Large intestine (tissue), 3 donors: ENCODE results near the gene CD58. TPM values are rescaled to one million over a fixed set of nuclear protein-coding genes. Genes with fewer than 3 reads are reported as not detected.

Experiments
- DNase-seq, 2 donors: peaks; one replicate each; pipeline versions ENCODE4 v3.0.0 to v3.0.0-alpha.2; 2013
- H3K27ac ChIP-seq: one replicate; pipeline ENCODE4 v1.5.1; 2013; ENCODE audit warnings: low read length
- H3K27me3 ChIP-seq: 2 replicates; pipeline ENCODE4 v1.6.1; 2013; ENCODE audit warnings: low read length; ENCODE audit not compliant: control insufficient read depth, insufficient read depth
- H3K36me3 ChIP-seq: 2 replicates; pipeline ENCODE4 v1.6.1; 2013; ENCODE audit warnings: low read length; ENCODE audit not compliant: control insufficient read depth, insufficient read depth
- H3K4me1 ChIP-seq: one replicate; pipeline ENCODE4 v1.6.1; 2013; ENCODE audit warnings: low read length; ENCODE audit not compliant: control insufficient read depth, insufficient read depth
- H3K4me3 ChIP-seq: one replicate; pipeline ENCODE4 v1.5.1; 2013; ENCODE audit warnings: low read length
- H3K9me3 ChIP-seq: one replicate; pipeline ENCODE4 v1.6.1; 2013; ENCODE audit warnings: mild to moderate bottlenecking, low read depth, low read length, moderate library complexity; ENCODE audit not compliant: control insufficient read depth
- WGBS: methylation state at CpG from one replicate; pipeline ENCODE4 v1.1.5; 2013; ENCODE audit warnings: low lambda C conversion rate; ENCODE audit not compliant: insufficient coverage; 5-methylcytosine and 5-hydroxymethylcytosine counted together
- polyA plus RNA-seq: library from polyadenylated mRNA; unstranded; fragments of 120-200 nt; gene quantifications from one replicate; pipeline ENCODE4 v1.2.1, GENCODE V29; 2013

CD58 gene
- polyA plus RNA-seq, 1 donor = 28.6 TPM

DNA sequence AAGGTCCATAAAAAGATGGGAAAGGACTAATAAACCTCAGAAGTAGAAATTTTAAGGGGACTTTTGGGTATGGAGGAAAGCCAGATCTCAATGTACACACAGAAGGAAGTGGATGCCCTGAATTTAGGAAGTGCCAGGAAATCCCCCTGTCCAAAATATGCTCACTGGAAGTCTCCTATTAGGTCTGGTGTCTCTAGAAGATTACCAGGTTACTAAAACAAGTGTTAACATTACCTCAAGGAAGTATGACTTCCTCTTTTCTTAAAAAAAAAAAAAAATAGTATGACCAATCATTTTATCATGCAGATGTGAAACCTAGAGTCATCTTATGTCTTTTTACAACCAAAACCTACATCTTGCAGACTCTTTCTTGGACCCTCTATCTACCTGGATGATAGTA lies 30.7 kb downstream of the CD58 start:
- peaks cover 16% of the 10 kb centered on the region for H3K36me3 ChIP-seq
- no peak overlapping the region for H3K4me3 ChIP-seq
- no peaks in the 10 kb centered on the region for H3K9me3 ChIP-seq
- no peak overlapping the region for H3K27ac ChIP-seq
- H3K4me1 ChIP-seq = peaks cover 9% of the 10 kb centered on the region
- no peaks in the 10 kb centered on the region for H3K27me3 ChIP-seq
- no peak for DNase-seq

DNA sequence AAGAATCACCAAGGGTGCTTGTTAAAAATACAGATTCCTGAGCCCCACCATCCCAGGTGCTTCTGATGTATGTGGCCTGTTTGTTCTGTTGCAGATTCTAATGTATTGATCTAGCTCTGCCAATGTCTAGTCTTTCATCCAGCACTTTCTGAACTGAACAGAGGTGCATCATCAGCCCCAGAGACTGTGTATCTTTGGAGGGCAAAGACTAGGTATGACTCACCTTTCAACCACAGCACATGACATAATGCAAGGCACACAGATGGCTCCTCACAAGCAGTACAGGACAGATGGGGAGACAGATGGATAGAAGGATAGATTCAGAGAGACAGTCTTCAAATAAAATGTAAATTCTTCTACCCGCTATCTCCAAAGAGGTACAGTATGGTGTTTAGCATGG lies 32.3 kb downstream of the CD58 start:
- DNase-seq = peak; percentile 70 to 86
- Histone ChIP-seq H3K4me3 (no peak overlapping the region), H3K4me1 (peaks cover 9% of the 10 kb centered on the region), H3K27ac (peak overlapping the region; percentile 53), H3K36me3 (peaks cover 20% of the 10 kb centered on the region), H3K9me3 (no peaks in the 10 kb centered on the region), H3K27me3 (no peaks in the 10 kb centered on the region)
- WGBS = no CpG with 5 or more reads among the region's 1 CpG

DNA sequence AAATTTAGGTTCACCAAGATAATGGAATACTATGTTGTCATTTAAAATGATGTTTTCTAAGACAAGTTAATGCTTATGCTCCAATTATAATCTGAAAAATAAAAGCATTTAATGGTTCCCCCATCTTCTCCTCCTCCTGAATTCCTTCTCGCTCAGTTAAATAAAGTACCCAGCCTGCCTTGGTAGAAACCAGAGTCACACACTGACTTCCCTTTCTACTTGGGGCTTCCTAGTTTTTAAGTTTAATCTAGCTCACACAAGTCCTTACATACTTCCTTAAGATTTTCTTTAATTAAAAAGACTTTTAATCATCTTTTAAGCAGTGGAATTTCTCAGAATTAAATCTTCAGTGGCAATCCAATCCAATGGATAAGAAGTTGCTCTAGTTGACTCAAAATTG lies 32.9 kb downstream of the CD58 start:
- H3K4me3 ChIP-seq = no peak overlapping the region
- H3K4me1 ChIP-seq = peaks cover 9% of the 10 kb centered on the region
- H3K27me3 ChIP-seq = no peaks in the 10 kb centered on the region
- DNase-seq = no peak
- H3K27ac ChIP-seq = peak overlapping the region; percentile 53
- WGBS = 100% methylated on average over 1 of the region's 1 CpG
- H3K36me3 ChIP-seq = peaks cover 19% of the 10 kb centered on the region
- no peaks in the 10 kb centered on the region for H3K9me3 ChIP-seq

DNA sequence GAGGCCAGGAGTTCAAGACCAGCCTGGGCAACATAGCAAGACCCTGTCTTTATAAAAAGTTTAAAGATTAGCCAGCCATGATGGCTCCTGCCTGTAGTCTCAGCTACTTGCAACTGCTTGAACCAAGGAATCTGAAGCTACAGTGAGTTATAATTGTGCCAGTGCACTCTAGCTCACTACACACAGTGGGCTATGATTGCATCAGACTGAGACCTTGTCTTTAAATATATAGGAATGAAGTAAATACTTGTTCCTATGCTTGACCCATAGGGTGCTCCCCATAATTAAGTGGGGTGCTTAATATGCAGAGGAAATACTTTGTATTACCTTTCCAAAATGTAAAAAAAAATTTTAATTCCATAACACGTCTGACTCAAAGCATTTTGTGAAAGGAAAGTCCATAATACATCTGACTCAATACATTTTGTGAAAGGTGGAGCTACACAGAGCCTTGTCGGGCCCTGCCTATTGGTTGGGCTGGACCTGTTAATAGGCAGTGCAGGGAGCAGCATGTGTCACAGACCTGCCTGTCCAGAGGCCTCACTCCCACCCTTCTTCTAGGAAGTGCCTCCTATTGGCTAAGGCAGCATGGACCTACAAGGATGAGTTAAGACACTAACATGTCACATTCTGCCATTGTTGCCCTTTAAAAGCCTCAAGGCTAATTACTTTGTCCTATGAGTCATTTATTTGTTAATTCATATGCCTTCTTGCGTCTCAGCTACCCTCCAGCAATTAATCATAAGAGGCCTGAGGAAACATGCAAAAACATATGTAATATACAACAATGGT lies 33.6 kb downstream of the CD58 start:
- 71% methylated on average over 1 of the region's 3 CpGs for WGBS
- H3K4me3 ChIP-seq = no peak overlapping the region
- H3K9me3 ChIP-seq = no peaks in the 10 kb centered on the region
- peaks cover 17% of the 10 kb centered on the region for H3K36me3 ChIP-seq
- no peaks in the 10 kb centered on the region for H3K27me3 ChIP-seq
- peaks cover 9% of the 10 kb centered on the region for H3K4me1 ChIP-seq
- DNase-seq = no peak
- H3K27ac ChIP-seq = no peak overlapping the region

DNA sequence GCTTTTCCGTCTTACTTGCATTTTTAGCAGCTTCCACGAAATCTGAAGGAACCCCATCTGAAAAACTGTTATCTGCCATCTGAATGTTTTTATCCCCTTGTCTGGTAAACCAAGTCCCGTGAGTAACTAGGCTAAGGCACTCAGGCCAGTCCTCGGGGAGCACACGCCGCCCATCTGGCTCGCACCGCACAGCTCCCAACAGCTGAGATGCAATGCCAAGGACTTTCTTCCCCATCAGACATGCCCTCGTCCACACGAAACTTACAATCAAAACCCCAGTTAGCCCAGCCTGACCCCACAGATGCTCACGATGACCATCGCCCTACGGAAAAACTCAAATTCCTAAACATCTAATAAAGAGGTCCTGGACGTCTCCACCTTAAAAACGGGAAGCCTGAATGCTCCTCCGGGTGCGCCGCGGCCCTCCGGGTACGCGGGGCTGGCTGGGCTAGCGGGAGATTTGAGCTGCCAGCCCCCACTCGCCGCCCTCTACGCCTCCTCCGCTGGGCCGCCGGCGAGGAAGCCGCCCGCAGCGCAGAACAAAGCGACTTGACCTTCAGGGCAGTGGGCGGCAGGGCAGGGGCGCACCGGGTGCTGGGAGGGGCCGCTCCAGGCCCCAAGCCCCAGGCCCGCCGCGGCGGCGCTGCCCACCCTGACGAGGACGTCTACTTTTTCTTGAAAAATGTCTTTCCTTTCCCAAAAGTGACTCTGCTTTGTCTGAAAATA lies 36.6 kb downstream of the CD58 start:
- peaks cover 9% of the 10 kb centered on the region for H3K4me1 ChIP-seq
- H3K9me3 ChIP-seq = no peaks in the 10 kb centered on the region
- H3K27ac ChIP-seq = no peak overlapping the region
- WGBS = 90% methylated on average over 2 of the region's 45 CpGs
- DNase-seq = no peak
- peaks cover 21% of the 10 kb centered on the region for H3K36me3 ChIP-seq
- no peak overlapping the region for H3K4me3 ChIP-seq
- H3K27me3 ChIP-seq = no peaks in the 10 kb centered on the region

DNA sequence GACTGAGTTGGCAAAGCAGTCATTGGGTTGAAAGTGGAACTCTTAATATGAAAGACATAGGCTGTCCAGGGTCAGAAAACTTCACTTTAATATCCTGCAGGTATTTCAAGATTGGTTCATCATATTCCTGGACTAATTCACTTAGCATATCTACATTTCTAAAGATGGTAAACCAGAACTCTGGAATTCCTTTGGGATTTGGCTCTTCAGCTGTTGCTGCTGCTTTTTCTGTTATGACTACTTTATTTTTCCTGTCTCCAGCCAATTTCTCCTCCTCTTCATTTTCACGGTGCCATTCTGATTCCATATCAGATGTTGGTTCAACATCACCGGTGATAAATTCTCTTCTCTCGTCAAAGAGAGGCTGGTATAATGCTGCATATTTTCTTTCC lies 37.4 kb downstream of the CD58 start:
- no peak overlapping the region for H3K27ac ChIP-seq
- no peaks in the 10 kb centered on the region for H3K9me3 ChIP-seq
- peaks cover 21% of the 10 kb centered on the region for H3K36me3 ChIP-seq
- H3K4me1 ChIP-seq = peaks cover 3% of the 10 kb centered on the region
- no peak for DNase-seq
- 80% methylated on average over 1 of the region's 3 CpGs for WGBS
- H3K4me3 ChIP-seq = no peak overlapping the region
- no peaks in the 10 kb centered on the region for H3K27me3 ChIP-seq

DNA sequence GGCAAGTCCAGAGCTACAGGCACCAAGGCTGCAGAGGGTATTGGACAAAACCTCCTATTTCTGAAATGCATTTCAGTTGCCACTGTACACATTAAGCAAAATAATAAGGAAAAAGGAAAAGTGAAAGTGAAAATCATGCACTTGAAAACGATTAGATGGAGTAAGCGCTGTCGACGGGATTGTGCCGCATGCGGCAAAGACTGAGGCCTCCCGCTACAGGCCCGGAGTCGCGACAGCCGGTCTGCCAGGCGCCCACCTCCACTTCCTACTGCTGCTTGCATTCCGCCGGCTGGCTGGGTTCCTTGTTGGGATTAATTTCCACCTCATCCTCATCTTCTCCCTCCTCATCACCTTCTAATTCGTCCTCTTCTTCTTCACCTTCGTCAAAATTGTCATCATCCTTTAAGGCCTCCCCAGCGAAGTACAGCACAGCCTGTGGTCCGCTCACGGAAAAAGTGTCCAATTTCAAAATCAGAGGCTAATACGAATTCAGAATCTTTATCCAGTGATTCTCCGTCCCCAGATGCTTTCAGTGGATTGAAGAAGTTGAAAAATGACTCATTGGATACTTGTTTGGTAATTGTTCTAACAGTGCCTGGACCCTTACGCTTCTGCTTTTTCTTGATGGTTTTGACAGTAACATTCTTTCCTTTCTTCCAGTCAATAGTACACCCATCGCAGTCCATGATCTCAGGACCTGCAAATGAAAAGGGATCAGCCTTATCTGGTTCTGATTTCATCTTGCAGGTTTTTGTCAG lies 38.0 kb downstream of the CD58 start:
- H3K36me3 ChIP-seq = peaks cover 21% of the 10 kb centered on the region
- no peak overlapping the region for H3K27ac ChIP-seq
- H3K4me3 ChIP-seq = no peak overlapping the region
- WGBS = 89% methylated on average over 8 of the region's 23 CpGs
- no peaks in the 10 kb centered on the region for H3K27me3 ChIP-seq
- H3K4me1 ChIP-seq = no peaks in the 10 kb centered on the region
- no peak for DNase-seq
- no peaks in the 10 kb centered on the region for H3K9me3 ChIP-seq

DNA sequence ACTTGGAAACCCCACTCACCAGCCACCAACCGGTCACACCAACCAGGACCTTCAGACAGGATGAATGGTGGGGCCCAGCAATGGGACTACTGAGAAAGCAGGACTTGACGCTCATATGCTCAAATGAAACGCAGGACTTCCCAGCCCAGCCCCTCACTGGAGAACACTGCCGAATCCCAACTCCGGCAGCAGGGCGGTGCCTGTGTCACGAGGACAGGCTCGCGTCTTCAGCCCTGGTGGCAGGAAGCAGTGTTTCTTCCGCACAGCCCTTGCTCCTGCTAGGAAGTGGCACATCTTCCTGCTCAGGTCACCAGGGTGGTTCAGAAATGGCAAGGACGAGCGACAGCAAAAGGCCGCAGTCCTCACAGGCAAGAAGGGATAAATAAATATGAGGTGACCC lies 38.9 kb downstream of the CD58 start:
- no CpG with 5 or more reads among the region's 13 CpGs for WGBS
- Histone ChIP-seq H3K4me3 (no peak overlapping the region), H3K4me1 (no peaks in the 10 kb centered on the region), H3K36me3 (peaks cover 21% of the 10 kb centered on the region), H3K27me3 (no peaks in the 10 kb centered on the region), H3K9me3 (peaks cover 2% of the 10 kb centered on the region), H3K27ac (no peak overlapping the region)
- DNase-seq = no peak

DNA sequence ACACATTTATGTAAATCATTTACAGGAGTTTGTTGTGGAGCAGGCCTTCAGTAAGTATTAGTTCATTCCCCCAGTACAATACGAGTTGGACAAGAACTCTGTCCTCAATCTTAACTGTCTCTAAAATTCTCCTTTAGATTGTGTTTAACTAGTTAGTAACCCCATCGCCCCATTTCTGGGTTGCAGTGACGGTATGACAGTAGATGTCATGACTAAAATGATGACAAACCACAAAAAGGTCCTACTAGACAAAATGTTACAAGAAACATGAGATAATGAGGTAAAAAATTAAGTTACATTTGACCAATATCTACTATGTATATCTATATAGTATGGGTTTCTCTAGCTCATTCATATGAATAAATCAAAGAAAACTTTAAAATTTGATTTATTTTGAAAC lies 41.1 kb downstream of the CD58 start:
- 100% methylated on average over 1 of the region's 3 CpGs for WGBS
- H3K4me1 ChIP-seq = no peaks in the 10 kb centered on the region
- H3K36me3 ChIP-seq = peaks cover 19% of the 10 kb centered on the region
- no peak overlapping the region for H3K4me3 ChIP-seq
- DNase-seq = no peak
- H3K27me3 ChIP-seq = no peaks in the 10 kb centered on the region
- H3K9me3 ChIP-seq = peaks cover 2% of the 10 kb centered on the region
- no peak overlapping the region for H3K27ac ChIP-seq

DNA sequence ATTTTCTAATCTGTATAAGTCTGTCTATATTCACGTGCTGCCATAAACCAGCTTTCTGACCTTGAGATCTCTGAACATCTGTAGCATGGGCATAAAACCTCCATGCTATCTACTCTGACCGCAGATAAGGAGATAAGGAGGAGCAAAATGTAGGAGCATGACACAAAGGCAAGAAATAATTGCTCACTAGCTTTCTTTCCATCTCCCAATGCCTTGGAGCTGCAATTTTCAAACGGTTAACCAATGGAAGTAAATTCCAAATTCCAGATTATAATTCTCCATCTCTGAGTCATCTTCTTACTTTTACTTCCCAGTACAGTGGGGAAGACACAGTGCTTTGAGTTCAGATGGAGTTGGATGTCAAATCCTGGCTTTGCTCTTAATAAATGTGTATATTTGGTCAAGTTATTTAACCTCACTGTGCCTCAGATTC lies 41.6 kb downstream of the CD58 start:
- H3K9me3 ChIP-seq = peaks cover 2% of the 10 kb centered on the region
- peaks cover 18% of the 10 kb centered on the region for H3K36me3 ChIP-seq
- 20% methylated on average over 1 of the region's 3 CpGs for WGBS
- no peak for DNase-seq
- no peaks in the 10 kb centered on the region for H3K4me1 ChIP-seq
- no peak overlapping the region for H3K27ac ChIP-seq
- H3K27me3 ChIP-seq = no peaks in the 10 kb centered on the region
- no peak overlapping the region for H3K4me3 ChIP-seq
